ENCODE measurements around the gene MTERF2.

- TF ChIP-seq REST (IDR thresholded peaks at IDR 0.05; ENCODE audit: insufficient replicate concordance, low read depth) (no peak), CTCF (IDR thresholded peaks at IDR 0.05; ENCODE audit: insufficient read depth, low read length) (no peak), SPI1 (IDR thresholded peaks at IDR 0.05; ENCODE audit: borderline replicate concordance, low read depth) (no peak), POLR2AphosphoS5 (IDR thresholded peaks at IDR 0.05; ENCODE audit: low read depth) (no peak), GABPA (IDR thresholded peaks at IDR 0.05; ENCODE audit: low read depth) (no peak)
Measured at GRCh38 chr12:106997916-106998315, 11.0 kb upstream of the MTERF2 start.
